MM.1S (cell line): ENCODE results near the gene SPIN1.

Experiments
- CTCF ChIP-seq: fragments of 300-600 bp; sonication (generic); IDR thresholded peaks from 2 replicates; pipeline ENCODE4 v1.5.1; 2016; ENCODE audit warnings: antibody characterized with exemption, low read length, mixed read lengths
- EZH2 ChIP-seq: fragments of 300-600 bp; sonication (generic); optimal IDR thresholded peaks from 2 replicates; pipeline ENCODE3; 2017; ENCODE audit warnings: low read depth, mild to moderate bottlenecking, antibody characterized with exemption, low read length, mixed read lengths
- EZH2phosphoT487 ChIP-seq: fragments of 300-600 bp; sonication (generic); IDR thresholded peaks from 2 replicates; pipeline ENCODE4 v1.6.1; 2018; ENCODE audit warnings: antibody characterized with exemption, low read length

- no peak for TF ChIP-seq CTCF
- no peak for TF ChIP-seq EZH2
- TF ChIP-seq EZH2phosphoT487, result no peak
Measured at GRCh38 chr9:88458716-88459465, 70.6 kb downstream of the SPIN1 start.
